Calu3 (cell line): ENCODE data around the gene SPATA13. TPM values are rescaled to one million over a fixed set of nuclear protein-coding genes. Genes with fewer than 3 reads are reported as not detected.

Source experiments
- BruUV-seq: library from RNA; stranded (reverse); fragments of 400-500 nt; replicated peaks from 2 replicates; lab custom pipeline; 2021; lab: Mats Ljungman, UMichigan
- CTCF ChIA-PET: fragments of 300-600 bp; sonication (Branson Sonifier 250); formaldehyde crosslinking; loops from one replicate; lab custom pipeline; 2022; ENCODE audit warnings: antibody characterized with exemption; lab: Charles Lee
- DNase-seq: peaks from one replicate; pipeline ENCODE4 v3.0.0; 2022
- H3K27ac Mint-ChIP-seq: one replicate; pipeline ENCODE4 v1.8.0; 2022; ENCODE audit warnings: mixed read lengths; ENCODE audit not compliant: unreplicated experiment
- H3K27me3 Mint-ChIP-seq: one replicate; pipeline ENCODE4 v1.8.0; 2022; ENCODE audit warnings: mixed read lengths; ENCODE audit not compliant: unreplicated experiment
- H3K36me3 Mint-ChIP-seq: one replicate; pipeline ENCODE4 v1.8.0; 2022; ENCODE audit warnings: mild to moderate bottlenecking, moderate library complexity, mixed read lengths; ENCODE audit not compliant: insufficient read depth, unreplicated experiment
- H3K4me1 Mint-ChIP-seq: one replicate; pipeline ENCODE4 v1.8.0; 2022; ENCODE audit warnings: mild to moderate bottlenecking, low read depth, mixed read lengths; ENCODE audit not compliant: unreplicated experiment
- H3K4me3 Mint-ChIP-seq: one replicate; pipeline ENCODE4 v1.8.0; 2022; ENCODE audit warnings: mild to moderate bottlenecking, low read depth, moderate library complexity, mixed read lengths; ENCODE audit not compliant: unreplicated experiment
- H3K9me3 Mint-ChIP-seq: one replicate; pipeline ENCODE4 v1.8.0; 2022; ENCODE audit warnings: low read depth, mixed read lengths; ENCODE audit not compliant: unreplicated experiment
- intact Hi-C: fragments of 100-400 bp; cut with micrococcal nuclease; formaldehyde crosslinking; loops from one replicate; pipeline ENCODE4 v1.10.0; 2022; ENCODE audit not compliant: unreplicated experiment
- total RNA-seq: library from RNA; stranded (reverse); gene quantifications from 2 replicates; pipeline ENCODE4 v1.2.3, GENCODE V29; 2022
- TF ChIP-seq, protein P1 (sequence below): fragments of 200-600 bp; IDR thresholded peaks from one replicate; pipeline ENCODE4 v1.8.0; 2022; ENCODE audit warnings: antibody characterized with exemption; ENCODE audit not compliant: unreplicated experiment

Gene SPATA13
- total RNA-seq, 1 experiment from 2014 or later: 33.8 TPM

DNA sequence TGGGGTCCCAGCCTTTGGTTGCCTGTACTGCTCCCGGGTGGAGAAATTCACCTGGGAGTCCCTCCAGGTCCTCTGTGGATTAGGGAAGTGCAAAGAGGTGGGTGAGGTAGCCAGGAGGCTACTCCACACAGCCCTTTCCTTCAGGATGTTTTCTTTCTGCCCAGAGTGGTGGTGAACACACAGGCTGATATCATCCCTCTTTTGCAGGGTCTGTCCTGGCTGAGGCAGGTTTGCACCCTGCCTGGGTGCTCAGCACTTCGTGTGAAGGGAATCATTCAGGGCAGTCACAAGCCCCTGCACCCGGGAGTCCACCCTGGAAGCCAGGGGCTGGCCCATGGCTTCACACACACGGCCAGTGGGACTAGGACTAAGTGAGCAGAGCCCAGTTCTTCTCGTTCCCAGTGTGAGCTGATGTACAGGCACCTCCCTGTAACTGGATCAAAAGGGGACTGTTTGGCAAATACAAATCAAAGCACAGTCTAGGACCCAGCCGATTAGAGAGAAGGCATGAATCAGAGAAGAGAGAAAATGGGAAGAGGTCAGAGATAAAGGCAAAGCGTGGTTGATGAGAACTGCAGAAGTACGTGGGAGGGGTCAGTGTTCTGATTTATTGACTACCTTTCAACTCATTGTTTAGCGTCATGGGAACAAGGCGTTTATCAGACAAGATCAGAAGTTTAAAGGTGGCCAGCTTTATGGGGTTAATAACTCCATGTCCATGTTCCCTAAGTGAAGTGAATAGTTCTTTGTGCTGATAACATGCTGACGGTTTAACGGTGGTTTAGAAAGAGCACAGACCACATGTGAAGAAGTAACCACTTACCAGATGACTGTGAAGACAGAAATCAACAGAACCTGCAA lies 30.4 kb upstream of the SPATA13 start:
- Mint-ChIP-seq H3K27ac (no peak overlapping the region), H3K27me3 (no peaks in the 10 kb centered on the region), H3K9me3 (peaks cover 3% of the 10 kb centered on the region), H3K4me1 (peaks cover 30% of the 10 kb centered on the region), H3K36me3 (no peaks in the 10 kb centered on the region), H3K4me3 (no peak overlapping the region)
- no peak for DNase-seq
- TF ChIP-seq, protein P1, sequence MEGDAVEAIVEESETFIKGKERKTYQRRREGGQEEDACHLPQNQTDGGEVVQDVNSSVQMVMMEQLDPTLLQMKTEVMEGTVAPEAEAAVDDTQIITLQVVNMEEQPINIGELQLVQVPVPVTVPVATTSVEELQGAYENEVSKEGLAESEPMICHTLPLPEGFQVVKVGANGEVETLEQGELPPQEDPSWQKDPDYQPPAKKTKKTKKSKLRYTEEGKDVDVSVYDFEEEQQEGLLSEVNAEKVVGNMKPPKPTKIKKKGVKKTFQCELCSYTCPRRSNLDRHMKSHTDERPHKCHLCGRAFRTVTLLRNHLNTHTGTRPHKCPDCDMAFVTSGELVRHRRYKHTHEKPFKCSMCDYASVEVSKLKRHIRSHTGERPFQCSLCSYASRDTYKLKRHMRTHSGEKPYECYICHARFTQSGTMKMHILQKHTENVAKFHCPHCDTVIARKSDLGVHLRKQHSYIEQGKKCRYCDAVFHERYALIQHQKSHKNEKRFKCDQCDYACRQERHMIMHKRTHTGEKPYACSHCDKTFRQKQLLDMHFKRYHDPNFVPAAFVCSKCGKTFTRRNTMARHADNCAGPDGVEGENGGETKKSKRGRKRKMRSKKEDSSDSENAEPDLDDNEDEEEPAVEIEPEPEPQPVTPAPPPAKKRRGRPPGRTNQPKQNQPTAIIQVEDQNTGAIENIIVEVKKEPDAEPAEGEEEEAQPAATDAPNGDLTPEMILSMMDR: no peak
- intact Hi-C loops: no loop called here
- BruUV-seq: no TSS peak
- CTCF ChIA-PET: interaction anchor here (0.6 kb wide), 1 partner anchor 598 kb away, joined by 9 read pairs; no protein-coding TSS in a partner anchor

DNA sequence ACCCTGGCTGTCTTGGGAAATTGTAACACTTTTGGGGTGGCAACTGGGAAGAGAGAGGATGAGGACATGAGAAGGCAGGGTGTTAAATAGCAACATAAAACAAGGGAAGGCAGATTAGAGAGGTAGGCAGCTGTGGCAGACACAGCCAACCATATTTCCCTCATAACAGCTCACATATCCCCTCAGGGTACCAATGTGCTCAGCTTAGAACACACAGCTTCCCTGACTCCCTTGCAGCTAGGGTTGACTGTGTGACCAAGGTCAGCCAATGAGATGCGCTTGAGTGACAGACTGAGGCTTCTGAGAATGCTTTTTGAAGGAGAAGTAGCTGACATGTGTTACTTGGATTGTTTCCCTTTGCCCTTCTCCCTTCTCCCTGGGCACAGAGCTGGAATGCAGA lies 28.8 kb upstream of the SPATA13 start:
- BruUV-seq: no TSS peak
- CTCF ChIA-PET: no interaction called here
- peaks cover 14% of the 10 kb centered on the region for H3K4me1 Mint-ChIP-seq
- no peaks in the 10 kb centered on the region for H3K36me3 Mint-ChIP-seq
- H3K9me3 Mint-ChIP-seq: peaks cover 3% of the 10 kb centered on the region
- no peaks in the 10 kb centered on the region for H3K27me3 Mint-ChIP-seq
- TF ChIP-seq, protein P1: no peak
- no peak for DNase-seq
- intact Hi-C loops: no loop called here
- no peak overlapping the region for H3K27ac Mint-ChIP-seq
- H3K4me3 Mint-ChIP-seq: no peak overlapping the region

DNA sequence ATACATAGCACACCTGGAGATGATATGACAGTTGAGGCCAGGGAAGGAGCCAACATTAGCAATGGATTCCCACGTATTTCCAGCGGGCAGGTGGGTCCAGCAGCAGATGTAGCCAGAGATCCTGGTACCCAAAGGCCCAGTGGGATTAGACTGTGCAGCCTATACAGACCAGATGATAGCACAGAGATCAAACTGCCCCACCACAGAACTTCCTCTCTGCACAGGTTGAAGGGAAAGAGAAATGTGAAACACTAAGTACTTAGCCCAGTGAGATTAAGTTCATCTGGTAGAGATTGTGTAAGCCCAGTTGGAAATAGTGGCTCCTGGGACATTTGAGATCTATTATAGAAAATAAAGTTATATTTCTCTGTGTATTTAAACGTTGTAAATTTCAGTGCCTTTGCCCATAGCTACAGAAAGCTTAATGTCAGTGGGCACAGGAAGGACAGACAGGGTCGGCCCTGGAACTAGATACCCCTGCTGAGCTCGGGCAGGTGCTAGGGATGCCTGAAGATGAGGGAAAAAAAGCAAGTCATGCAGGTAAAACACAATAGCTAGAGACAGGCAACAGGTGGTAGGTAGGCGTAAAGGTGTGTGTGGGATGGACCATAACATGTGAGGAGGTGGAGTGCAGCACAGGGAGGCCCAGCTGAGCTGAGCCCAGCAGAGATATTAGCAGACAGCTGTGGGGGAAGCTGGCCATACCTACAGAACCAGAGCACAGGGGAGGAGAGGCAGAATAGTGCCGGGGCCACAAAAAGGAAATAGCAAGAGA lies 27.3 kb upstream of the SPATA13 start:
- no peaks in the 10 kb centered on the region for H3K27me3 Mint-ChIP-seq
- TF ChIP-seq, protein P1: no peak
- peaks cover 9% of the 10 kb centered on the region for H3K4me1 Mint-ChIP-seq
- H3K27ac Mint-ChIP-seq: no peak overlapping the region
- H3K36me3 Mint-ChIP-seq: no peaks in the 10 kb centered on the region
- no TSS peak for BruUV-seq
- peaks cover 3% of the 10 kb centered on the region for H3K9me3 Mint-ChIP-seq
- H3K4me3 Mint-ChIP-seq: no peak overlapping the region
- no peak for DNase-seq
- CTCF ChIA-PET: no interaction called here
- intact Hi-C loops: no loop called here

DNA sequence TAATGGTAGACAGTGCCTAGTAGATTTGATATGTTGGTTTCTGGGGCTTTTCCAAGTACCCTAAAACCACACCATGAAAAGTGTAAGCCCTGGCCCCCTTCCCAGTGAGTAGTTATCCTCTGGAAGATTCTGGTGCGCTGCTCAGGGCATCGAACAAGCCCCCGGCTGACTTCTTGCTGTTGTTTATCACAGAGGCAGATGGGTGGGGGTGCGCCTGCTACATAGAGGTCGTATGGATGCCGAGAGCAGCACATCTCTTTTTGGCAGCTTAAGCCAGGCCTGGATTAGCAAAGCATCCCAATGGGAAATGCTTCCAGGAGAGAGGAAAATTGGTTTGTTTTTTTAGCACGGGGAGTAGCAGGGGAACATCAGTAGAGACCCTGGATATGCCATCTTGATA lies 26.3 kb upstream of the SPATA13 start:
- Mint-ChIP-seq H3K27me3 (no peaks in the 10 kb centered on the region), H3K36me3 (no peaks in the 10 kb centered on the region), H3K9me3 (peaks cover 3% of the 10 kb centered on the region), H3K4me1 (peaks cover 9% of the 10 kb centered on the region), H3K4me3 (no peak overlapping the region), H3K27ac (no peak overlapping the region)
- TF ChIP-seq, protein P1: no peak
- intact Hi-C loops: no loop called here
- DNase-seq: no peak
- CTCF ChIA-PET: no interaction called here
- no TSS peak for BruUV-seq
